Neuron (in vitro differentiated cells): Measurements from ENCODE around the gene ZNF891.
A peak's percentile ranks its signal among the peaks of the same experiment; 100 is the strongest.

Experiments
- H2AFZ ChIP-seq: one replicate; pipeline ENCODE4 v1.6.1; 2013; ENCODE audit warnings: low read depth, mild to moderate bottlenecking, inconsistent platforms, low read length, moderate library complexity
- H3K27me3 ChIP-seq: one replicate; pipeline ENCODE4 v1.6.1; 2013; ENCODE audit warnings: low read length; ENCODE audit not compliant: insufficient read depth
- H3K36me3 ChIP-seq: one replicate; pipeline ENCODE4 v1.6.1; 2013; ENCODE audit warnings: low read length; ENCODE audit not compliant: insufficient read depth
- H3K4me1 ChIP-seq: one replicate; pipeline ENCODE4 v1.6.1; 2013; ENCODE audit warnings: low read length; ENCODE audit not compliant: insufficient read depth
- H3K4me3 ChIP-seq: 2 replicates; pipeline ENCODE4 v1.5.1; 2013; ENCODE audit warnings: mild to moderate bottlenecking, low read length, moderate library complexity
- H3K9me3 ChIP-seq: one replicate; pipeline ENCODE4 v1.6.1; 2013; ENCODE audit warnings: low read length

ZNF891 gene

DNA sequence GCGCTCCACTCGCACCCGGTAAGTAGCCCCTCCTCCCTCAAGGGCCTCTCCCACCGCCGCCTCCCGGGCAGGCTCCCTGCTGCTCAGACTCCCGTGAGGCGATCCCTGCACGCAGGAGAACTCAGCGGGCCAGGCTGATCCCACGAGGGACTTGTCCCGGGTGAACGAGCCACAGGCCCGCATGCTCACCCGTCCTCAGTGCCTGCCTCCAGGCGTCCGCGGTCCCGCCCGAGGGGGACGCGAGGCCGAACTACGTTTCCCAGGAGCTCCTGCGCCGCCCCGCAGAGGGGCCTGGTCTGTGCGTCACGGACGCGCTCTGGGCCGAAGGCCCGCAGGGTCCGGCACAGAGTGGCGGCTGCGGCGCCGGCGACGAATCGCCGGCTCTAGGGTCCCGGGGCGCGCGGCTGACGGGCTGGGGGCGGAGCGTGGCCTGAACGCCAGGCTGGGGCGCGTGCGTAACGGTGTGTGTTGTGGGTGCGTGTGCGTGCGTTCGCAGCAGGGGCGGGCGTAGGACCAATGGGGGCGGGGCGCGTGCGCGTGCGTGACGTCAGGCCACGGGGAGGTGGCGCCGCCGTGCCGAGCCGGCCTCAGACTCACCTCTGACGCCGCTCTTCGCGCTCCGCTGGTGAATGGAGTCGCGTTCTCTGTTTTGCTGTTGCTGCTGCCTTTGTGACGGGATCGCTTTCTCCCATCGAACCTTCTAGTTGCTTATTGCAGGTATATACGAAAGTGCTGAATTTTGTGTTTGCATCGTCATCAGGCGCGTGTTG, at the start of gene ZNF891, which contains the start of gene ZNF10:
ZNF891 (minus strand) TSS at position 237 of the 770 bp plus-strand sequence. CDS start 8,356 bp downstream, outside the sequence.
ZNF10 (plus strand) TSS at position 590 of the 770 bp plus-strand sequence. CDS start 13,866 bp downstream, outside the sequence.
- H3K4me1 ChIP-seq, result peaks cover 3% of the 10 kb centered on the region
- H2AFZ ChIP-seq, result peak within 1 kb of the TSS; percentile 88
- H3K27me3 ChIP-seq, result no peaks in the 10 kb centered on the region
- peaks cover 44% of the 10 kb centered on the region for H3K9me3 ChIP-seq
- peak within 1 kb of the TSS; percentile 86 for H3K4me3 ChIP-seq
- peaks cover 48% of the 10 kb centered on the region for H3K36me3 ChIP-seq

DNA sequence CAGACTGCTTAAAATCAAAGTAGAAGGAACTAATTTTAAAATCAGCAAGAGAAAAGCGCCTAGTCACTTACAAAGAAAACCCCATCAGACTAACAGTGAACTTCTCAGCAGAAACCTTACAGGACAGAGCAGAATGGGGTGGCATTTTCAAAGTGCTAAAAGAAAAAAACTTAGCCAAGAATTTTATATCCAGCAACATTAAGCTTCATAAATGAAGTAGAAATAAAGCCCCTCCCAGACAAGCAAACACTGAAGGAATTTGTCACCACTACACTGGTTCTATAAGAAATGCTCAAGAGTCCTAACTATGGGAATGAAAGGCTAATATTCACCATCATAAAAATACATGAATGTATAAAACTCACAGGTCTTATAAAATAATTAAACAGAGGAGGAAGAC, 44.8 kb upstream of the ZNF891 start:
- no peak overlapping the region for H3K4me3 ChIP-seq
- H3K9me3 ChIP-seq, result peaks cover 24% of the 10 kb centered on the region
- H2AFZ ChIP-seq, result no peak overlapping the region
- no peaks in the 10 kb centered on the region for H3K27me3 ChIP-seq
- no peaks in the 10 kb centered on the region for H3K36me3 ChIP-seq
- H3K4me1 ChIP-seq, result no peaks in the 10 kb centered on the region

DNA sequence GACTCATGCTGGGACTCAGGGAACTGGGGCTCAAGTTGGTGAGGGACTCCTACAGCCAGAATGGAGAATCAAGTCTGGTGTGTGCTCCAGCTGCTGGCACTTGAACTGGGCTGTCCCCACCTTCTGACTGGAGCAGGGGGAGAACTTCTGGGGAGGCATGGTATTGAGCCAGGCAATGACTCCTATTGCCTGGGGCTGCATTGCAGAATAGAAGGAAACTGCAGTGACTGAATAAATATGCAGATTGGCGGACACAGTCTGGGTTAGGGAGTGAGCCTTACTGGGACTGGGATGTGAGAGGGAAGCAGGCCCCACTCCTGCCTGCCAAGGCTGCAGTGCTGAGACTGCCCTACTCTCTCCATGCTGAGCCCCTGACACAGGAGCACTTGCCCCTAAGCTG, 42.4 kb upstream of the ZNF891 start:
- Histone ChIP-seq H3K4me3 (no peak overlapping the region), H3K36me3 (no peaks in the 10 kb centered on the region), H3K9me3 (peaks cover 23% of the 10 kb centered on the region), H3K27me3 (no peaks in the 10 kb centered on the region), H2AFZ (no peak overlapping the region), H3K4me1 (no peaks in the 10 kb centered on the region)

DNA sequence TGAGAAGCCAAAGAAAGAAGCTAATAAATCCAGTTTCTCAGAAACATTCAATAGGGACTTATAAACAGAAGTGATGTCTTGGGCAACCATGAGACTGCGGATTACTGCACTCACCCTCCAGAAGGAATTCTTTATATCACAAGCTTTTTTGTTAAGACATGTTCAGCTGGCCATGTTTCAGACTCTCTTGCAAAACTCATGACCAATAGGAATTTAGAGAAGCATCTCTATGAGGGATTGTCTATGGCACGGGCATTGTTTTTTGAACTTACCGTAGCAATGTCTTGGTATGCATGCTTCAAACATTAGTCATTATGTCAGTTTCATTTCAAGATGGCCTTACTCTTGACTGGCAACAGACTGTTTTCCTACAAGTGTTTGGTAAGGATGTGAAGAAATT, 35.7 kb upstream of the ZNF891 start:
- Histone ChIP-seq H3K27me3 (no peaks in the 10 kb centered on the region), H2AFZ (no peak overlapping the region), H3K4me1 (no peaks in the 10 kb centered on the region), H3K4me3 (no peak overlapping the region), H3K36me3 (no peaks in the 10 kb centered on the region), H3K9me3 (peaks cover 14% of the 10 kb centered on the region)

DNA sequence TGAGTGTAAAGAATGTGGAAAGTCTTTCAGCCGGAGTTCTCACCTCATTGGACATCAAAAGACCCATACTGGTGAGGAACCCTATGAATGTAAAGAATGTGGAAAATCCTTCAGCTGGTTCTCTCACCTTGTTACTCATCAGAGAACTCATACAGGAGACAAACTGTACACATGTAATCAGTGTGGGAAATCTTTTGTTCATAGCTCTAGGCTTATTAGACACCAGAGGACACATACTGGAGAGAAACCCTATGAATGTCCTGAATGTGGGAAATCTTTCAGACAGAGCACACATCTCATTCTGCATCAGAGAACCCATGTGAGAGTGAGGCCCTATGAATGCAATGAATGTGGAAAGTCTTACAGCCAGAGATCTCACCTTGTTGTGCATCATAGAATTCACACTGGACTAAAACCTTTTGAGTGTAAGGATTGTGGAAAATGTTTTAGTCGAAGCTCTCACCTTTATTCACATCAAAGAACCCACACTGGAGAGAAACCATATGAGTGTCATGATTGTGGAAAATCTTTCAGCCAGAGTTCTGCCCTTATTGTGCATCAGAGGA, 26.1 kb upstream of the ZNF891 start:
- H2AFZ ChIP-seq, result no peak overlapping the region
- no peaks in the 10 kb centered on the region for H3K27me3 ChIP-seq
- H3K36me3 ChIP-seq, result peaks cover 71% of the 10 kb centered on the region
- no peaks in the 10 kb centered on the region for H3K4me1 ChIP-seq
- H3K4me3 ChIP-seq, result no peak overlapping the region
- peaks cover 73% of the 10 kb centered on the region for H3K9me3 ChIP-seq

DNA sequence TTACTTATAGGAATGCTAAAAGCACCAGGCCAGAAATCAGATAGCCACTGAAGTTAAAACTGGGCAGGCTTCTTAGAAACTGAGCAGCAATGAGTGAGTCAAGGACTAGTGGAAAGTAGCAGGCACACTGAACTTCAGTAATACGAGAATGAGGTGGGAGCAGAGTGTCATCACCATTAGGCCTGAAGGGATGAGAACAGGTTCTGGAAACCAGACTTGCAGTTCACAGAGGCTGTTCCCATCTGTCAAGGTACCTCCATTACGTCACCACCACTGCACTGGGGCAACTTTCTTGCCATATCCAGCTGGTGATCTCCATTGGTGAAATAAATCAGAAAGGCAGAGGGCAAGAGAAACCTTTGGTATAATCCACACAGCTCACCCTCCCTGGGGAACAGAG, 15.9 kb upstream of the ZNF891 start:
- Histone ChIP-seq H3K4me1 (no peaks in the 10 kb centered on the region), H3K9me3 (peaks cover 71% of the 10 kb centered on the region), H3K4me3 (no peak overlapping the region), H2AFZ (no peak overlapping the region), H3K27me3 (no peaks in the 10 kb centered on the region), H3K36me3 (peaks cover 79% of the 10 kb centered on the region)

DNA sequence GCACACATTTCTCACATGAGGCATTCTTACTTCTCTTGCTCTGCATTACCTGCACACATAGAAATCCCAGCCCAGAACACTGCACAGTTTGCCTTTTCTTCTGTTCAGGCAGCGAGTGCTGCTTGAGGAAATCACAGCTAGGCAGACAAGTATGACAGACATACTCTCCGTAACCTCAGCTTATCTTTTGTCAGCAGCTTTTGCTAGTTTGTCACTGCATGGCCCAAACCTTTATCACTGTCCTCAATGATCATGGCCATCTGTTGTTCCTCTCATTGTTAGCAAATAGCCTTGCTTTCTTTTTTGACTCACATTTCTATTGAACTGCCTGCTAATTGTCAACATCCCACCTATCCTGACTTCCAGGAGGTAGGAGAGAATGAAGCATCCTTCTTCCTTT, 5.7 kb upstream of the ZNF891 start:
- Histone ChIP-seq H2AFZ (no peak overlapping the region), H3K9me3 (peaks cover 67% of the 10 kb centered on the region), H3K4me3 (no peak overlapping the region), H3K36me3 (peaks cover 75% of the 10 kb centered on the region), H3K27me3 (no peaks in the 10 kb centered on the region), H3K4me1 (peaks cover 3% of the 10 kb centered on the region)

DNA sequence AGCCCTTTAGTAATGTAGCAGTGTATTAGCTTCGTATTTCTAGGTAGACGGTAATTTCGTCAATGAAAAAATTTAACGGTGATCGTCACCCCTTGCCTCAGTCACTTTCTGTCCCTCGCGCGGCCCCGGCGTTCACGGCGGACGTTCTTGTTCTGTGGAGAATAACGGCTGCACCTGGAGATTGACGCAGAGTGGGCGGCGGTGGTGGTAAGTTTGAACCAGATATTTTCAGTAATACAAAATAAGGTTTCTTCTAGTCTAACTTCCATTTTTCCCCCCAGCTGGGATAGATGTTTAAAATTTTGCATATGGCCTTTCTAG, 694 bp upstream of the ZNF891 start:
- peaks cover 44% of the 10 kb centered on the region for H3K9me3 ChIP-seq
- H3K36me3 ChIP-seq, result peaks cover 48% of the 10 kb centered on the region

DNA sequence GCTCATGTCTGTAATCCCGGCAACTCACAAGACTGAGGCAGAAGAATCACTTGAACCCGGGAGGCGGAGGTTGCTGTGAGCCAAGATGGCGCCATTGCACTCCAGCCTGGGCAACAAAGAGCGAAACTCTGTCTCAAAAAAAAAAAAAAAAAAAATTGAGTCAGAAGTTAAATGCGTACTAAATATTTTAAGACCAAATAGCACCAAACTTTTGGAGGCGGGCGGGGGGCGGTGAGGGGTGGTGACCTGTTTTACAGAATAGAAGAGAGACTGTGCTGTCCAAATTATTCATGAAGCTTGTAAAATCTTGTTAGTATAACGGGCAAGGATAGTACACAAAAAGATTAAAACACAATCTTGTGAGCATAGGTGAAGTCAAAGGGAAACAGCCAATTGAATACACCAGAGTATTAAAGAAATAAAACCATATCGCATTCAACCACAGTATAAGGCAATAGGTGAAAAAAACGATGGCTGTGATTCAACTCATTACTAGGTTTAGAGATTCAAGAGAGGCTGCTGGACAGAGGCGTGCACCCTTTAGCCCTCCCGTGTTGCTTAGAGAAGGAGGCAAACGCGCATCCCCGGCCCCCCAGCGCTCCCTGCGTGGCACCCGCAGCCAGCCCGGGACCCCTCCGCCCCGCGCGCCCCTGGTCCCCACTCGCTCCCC, 571 bp downstream of the ZNF891 start:
- H3K9me3 ChIP-seq, result peaks cover 44% of the 10 kb centered on the region
- no peaks in the 10 kb centered on the region for H3K27me3 ChIP-seq
- H3K36me3 ChIP-seq, result peaks cover 45% of the 10 kb centered on the region
- H3K4me3 ChIP-seq, result peak overlapping the region; percentile 86
- peak overlapping the region; percentile 88 for H2AFZ ChIP-seq
- peaks cover 3% of the 10 kb centered on the region for H3K4me1 ChIP-seq

More for the DNA sequence above, 694 bp upstream of the ZNF891 start:
- Histone ChIP-seq H3K27me3 (no peaks in the 10 kb centered on the region), H3K4me1 (peaks cover 3% of the 10 kb centered on the region), H2AFZ (peak overlapping the region; percentile 77), H3K4me3 (peak overlapping the region; percentile 86)

DNA sequence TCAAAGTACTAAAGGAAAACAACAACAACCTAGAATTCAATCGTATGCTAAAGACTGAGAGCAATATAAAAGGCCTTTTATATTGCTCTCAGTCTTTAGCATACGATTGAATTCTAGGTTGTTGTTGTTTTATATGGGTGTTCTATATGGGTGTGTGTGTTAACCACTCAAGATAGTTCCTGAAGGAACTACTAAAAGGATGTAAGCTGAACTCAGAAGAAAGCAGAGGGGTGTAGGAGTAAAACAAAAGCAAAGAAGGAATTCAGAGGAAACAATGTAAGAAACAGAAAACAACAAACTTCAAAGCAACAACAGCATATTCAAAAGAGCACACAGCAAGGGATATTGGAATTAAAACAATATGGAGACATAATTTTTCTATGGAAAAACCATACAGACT, 5.4 kb downstream of the ZNF891 start:
- H3K9me3 ChIP-seq, result peaks cover 71% of the 10 kb centered on the region
- H3K27me3 ChIP-seq, result no peaks in the 10 kb centered on the region
- peaks cover 58% of the 10 kb centered on the region for H3K36me3 ChIP-seq
- H3K4me1 ChIP-seq, result no peaks in the 10 kb centered on the region
- H2AFZ ChIP-seq, result no peak overlapping the region
- H3K4me3 ChIP-seq, result no peak overlapping the region

DNA sequence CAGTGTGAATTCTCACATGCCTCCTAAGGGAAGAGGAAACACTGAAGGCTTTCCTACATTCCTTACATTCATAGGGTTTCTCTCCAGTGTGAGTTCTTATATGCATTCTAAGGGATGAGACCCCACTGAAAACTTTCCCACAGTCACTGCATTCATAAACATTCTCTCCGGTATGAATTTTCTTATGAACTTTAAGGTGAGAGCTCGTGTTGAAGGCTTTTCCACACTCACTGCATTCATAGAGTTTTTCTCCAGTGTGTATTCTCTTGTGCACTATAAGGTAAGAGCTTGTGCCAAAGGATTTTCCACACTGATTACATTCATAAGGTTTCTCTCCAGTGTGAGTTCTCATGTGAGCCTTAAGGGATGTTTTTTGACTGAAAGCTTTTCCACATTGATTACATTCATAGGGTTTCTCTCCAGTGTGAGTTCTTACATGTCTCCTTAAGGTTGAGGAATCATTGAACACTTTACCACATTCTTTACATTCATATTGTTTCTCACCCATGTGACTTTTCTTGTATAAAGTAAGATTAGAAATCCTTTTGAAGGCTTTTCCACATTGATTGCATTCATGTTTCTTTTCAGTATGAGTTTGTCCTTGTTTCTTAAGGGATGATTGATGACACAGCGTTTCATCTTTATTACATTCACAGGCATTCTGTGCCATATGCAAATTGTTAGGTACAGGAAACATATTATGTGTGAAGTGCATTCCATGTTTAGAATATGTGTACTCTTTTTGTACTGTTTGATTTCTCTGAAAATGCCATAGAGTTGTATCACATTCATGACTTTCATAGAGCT, 9.5 kb downstream of the ZNF891 start:
- Histone ChIP-seq H3K9me3 (peaks cover 85% of the 10 kb centered on the region), H3K27me3 (no peaks in the 10 kb centered on the region), H3K36me3 (peaks cover 73% of the 10 kb centered on the region), H2AFZ (no peak overlapping the region), H3K4me1 (no peaks in the 10 kb centered on the region), H3K4me3 (no peak overlapping the region)

DNA sequence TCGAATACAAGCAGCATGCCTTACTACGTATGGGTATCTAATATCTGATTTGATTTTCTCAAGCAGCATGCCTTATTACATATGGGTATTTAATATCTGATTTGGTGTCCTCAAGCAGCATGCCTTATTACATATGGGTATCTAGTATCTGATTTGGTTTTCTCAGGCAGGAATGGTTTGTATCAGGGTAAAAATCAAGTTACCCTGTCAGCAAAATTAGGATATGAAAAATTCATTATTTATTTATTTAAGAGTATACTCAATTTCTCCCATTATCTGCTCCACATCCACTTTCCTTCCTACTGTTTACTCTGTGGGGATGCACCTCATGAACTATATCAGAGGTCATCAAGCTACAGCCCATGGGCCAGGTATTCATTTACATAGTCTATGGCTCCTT, 21.9 kb downstream of the ZNF891 start:
- H3K36me3 ChIP-seq, result peaks cover 50% of the 10 kb centered on the region

DNA sequence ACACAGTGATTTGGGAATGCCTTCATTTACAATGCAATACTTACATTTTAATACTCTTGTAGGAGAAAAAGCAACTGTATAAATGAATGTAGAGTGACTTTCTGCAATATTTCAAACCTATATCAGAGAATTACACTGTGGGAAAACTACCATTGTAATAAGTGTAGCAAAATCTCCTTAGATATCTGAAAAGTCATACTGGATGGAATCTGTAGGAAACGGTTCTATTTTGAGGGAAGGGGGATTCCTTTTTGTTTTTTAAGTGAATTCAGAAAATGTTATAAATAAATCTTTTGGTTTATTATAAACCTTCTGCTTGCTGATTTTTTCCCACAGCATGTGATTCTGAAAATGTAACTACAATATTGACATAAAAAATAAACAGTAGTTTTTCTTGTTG, 23.0 kb downstream of the ZNF891 start:
- Histone ChIP-seq H3K4me3 (no peak overlapping the region), H3K27me3 (no peaks in the 10 kb centered on the region), H3K36me3 (peaks cover 58% of the 10 kb centered on the region), H3K9me3 (peaks cover 76% of the 10 kb centered on the region), H2AFZ (no peak overlapping the region), H3K4me1 (no peaks in the 10 kb centered on the region)

More for the DNA sequence above, 21.9 kb downstream of the ZNF891 start:
- Histone ChIP-seq H3K4me3 (no peak overlapping the region), H3K4me1 (no peaks in the 10 kb centered on the region), H2AFZ (no peak overlapping the region), H3K27me3 (no peaks in the 10 kb centered on the region), H3K9me3 (peaks cover 68% of the 10 kb centered on the region)
